ENCODE measurements around the gene POU6F2. TPM values are rescaled to one million over a fixed set of nuclear protein-coding genes. Genes with fewer than 3 reads are reported as not detected.

POU6F2 gene
- total and polyA plus RNA-seq, 2 donors (not counting 1 experiment from before 2014, with no cell fraction given) = 0.47 TPM; not detected in 1

- intact Hi-C loops (cut with micrococcal nuclease) = no loop called here
- TF ChIP-seq CTCF (IDR thresholded peaks at IDR 0.05) (no peak), EZH2 (IDR thresholded peaks at IDR 0.05; ENCODE audit: borderline replicate concordance, insufficient read depth, low read depth, low read length, poor library complexity, severe bottlenecking) (no peak)
Measured at GRCh38 chr7:39300276-39300675, 322.6 kb downstream of the POU6F2 start.

GRCh38 chr7:39301543-39301942 is 323.8 kb downstream of the POU6F2 start:
- no peak overlapping the region for H2AFZ ChIP-seq (ENCODE audit: insufficient read depth, low read depth, low read length, poor library complexity, severe bottlenecking)
- H3K4me2 ChIP-seq (replicated peaks; ENCODE audit: low read depth, low read length, poor library complexity, severe bottlenecking) = no peak overlapping the region

More at GRCh38 chr7:39300276-39300675, 322.6 kb downstream of the POU6F2 start:
- ChIA-PET CTCF (no interaction called here), POLR2A (no interaction called here)
- no peak overlapping the region for H3K4me3 Mint-ChIP-seq
- no peaks in the 10 kb centered on the region for H3K36me3 ChIP-seq (replicated peaks in 1 of 2; ENCODE audit: control extremely low read depth in 1 of 2, control insufficient read depth in 1 of 2, extremely low read depth in 1 of 2, insufficient read depth in 2 of 2, low read length in 1 of 2)
- no peaks in the 10 kb centered on the region for H3K4me1 ChIP-seq (ENCODE audit: control insufficient read depth in 2 of 2, insufficient read depth in 2 of 2, low read length in 2 of 2)
- 67% methylated on average over 8 of the region's 8 CpGs for WGBS (ENCODE audit: insufficient coverage)
- H3K27me3 Mint-ChIP-seq = peaks cover 13% of the 10 kb centered on the region
- H3K9me3 Mint-ChIP-seq (ENCODE audit: insufficient read depth) = no peaks in the 10 kb centered on the region
- no peaks in the 10 kb centered on the region for H3K79me2 ChIP-seq (ENCODE audit: control insufficient read depth, insufficient read depth, low read length)
- DNase-seq (no peak), ATAC-seq (ENCODE audit: low read depth) (no peak)
- no peak overlapping the region for H3K27ac ChIP-seq (ENCODE audit: low read length in 2 of 2)
- no peaks in the 10 kb centered on the region for H3K27me3 ChIP-seq (replicated peaks in 1 of 4; ENCODE audit: control extremely low read depth in 1 of 4, control insufficient read depth in 3 of 4, insufficient read depth in 4 of 4, low read length in 3 of 4)
- no peak overlapping the region for H3K9ac ChIP-seq (ENCODE audit: low read length)
- no peak overlapping the region for H3K4me2 ChIP-seq (replicated peaks; ENCODE audit: low read depth, low read length, poor library complexity, severe bottlenecking)
- no peak overlapping the region for H3K4me3 ChIP-seq (ENCODE audit: control extremely low read depth in 1 of 5, extremely low read depth in 1 of 5, insufficient read depth in 1 of 5, low read depth in 2 of 5, low read length in 4 of 5)
- H3K9me3 ChIP-seq (ENCODE audit: control extremely low read depth in 1 of 3, control insufficient read depth in 2 of 3, insufficient read depth in 1 of 3, low read length in 2 of 3) = no peaks in the 10 kb centered on the region
- no peaks in the 10 kb centered on the region for H4K20me1 ChIP-seq (ENCODE audit: control insufficient read depth, insufficient read depth, low read length, poor library complexity, severe bottlenecking)
- H3K27ac Mint-ChIP-seq = no peak overlapping the region
- no peaks in the 10 kb centered on the region for H3K4me1 Mint-ChIP-seq
- no peak overlapping the region for H2AFZ ChIP-seq (ENCODE audit: insufficient read depth, low read depth, low read length, poor library complexity, severe bottlenecking)

More at GRCh38 chr7:39301543-39301942, 323.8 kb downstream of the POU6F2 start:
- intact Hi-C loops (cut with micrococcal nuclease) = no loop called here
- no peak overlapping the region for H3K4me3 ChIP-seq (ENCODE audit: control extremely low read depth in 1 of 5, extremely low read depth in 1 of 5, insufficient read depth in 1 of 5, low read depth in 2 of 5, low read length in 4 of 5)
- no peak for TF ChIP-seq EZH2 (IDR thresholded peaks at IDR 0.05; ENCODE audit: borderline replicate concordance, insufficient read depth, low read depth, low read length, poor library complexity, severe bottlenecking)
- no peak for TF ChIP-seq CTCF (IDR thresholded peaks at IDR 0.05)
- H3K27me3 ChIP-seq (replicated peaks in 1 of 4; ENCODE audit: control extremely low read depth in 1 of 4, control insufficient read depth in 3 of 4, insufficient read depth in 4 of 4, low read length in 3 of 4) = no peaks in the 10 kb centered on the region
- ATAC-seq (ENCODE audit: low read depth) = no peak
- H3K36me3 ChIP-seq (replicated peaks in 1 of 2; ENCODE audit: control extremely low read depth in 1 of 2, control insufficient read depth in 1 of 2, extremely low read depth in 1 of 2, insufficient read depth in 2 of 2, low read length in 1 of 2) = no peaks in the 10 kb centered on the region
- no peaks in the 10 kb centered on the region for H3K9me3 ChIP-seq (ENCODE audit: control extremely low read depth in 1 of 3, control insufficient read depth in 2 of 3, insufficient read depth in 1 of 3, low read length in 2 of 3)
- H3K9me3 Mint-ChIP-seq (ENCODE audit: insufficient read depth) = no peaks in the 10 kb centered on the region
- peaks cover 13% of the 10 kb centered on the region for H3K27me3 Mint-ChIP-seq
- H3K4me1 Mint-ChIP-seq = no peaks in the 10 kb centered on the region
- H3K27ac ChIP-seq (ENCODE audit: low read length in 2 of 2) = no peak overlapping the region
- no peak overlapping the region for H3K9ac ChIP-seq (ENCODE audit: low read length)
- no peak overlapping the region for H3K4me3 Mint-ChIP-seq
- H3K27ac Mint-ChIP-seq = no peak overlapping the region
- DNase-seq = no peak
- CTCF ChIA-PET = no interaction called here
- POLR2A ChIA-PET = no interaction called here
- H3K79me2 ChIP-seq (ENCODE audit: control insufficient read depth, insufficient read depth, low read length) = no peaks in the 10 kb centered on the region
- H3K4me1 ChIP-seq (ENCODE audit: control insufficient read depth in 2 of 2, insufficient read depth in 2 of 2, low read length in 2 of 2) = no peaks in the 10 kb centered on the region
- H4K20me1 ChIP-seq (ENCODE audit: control insufficient read depth, insufficient read depth, low read length, poor library complexity, severe bottlenecking) = no peaks in the 10 kb centered on the region
